ENCODE measurements around the gene AUH.
A peak's percentile ranks its signal among the peaks of the same experiment; 100 is the strongest.

AUH gene, protein sequence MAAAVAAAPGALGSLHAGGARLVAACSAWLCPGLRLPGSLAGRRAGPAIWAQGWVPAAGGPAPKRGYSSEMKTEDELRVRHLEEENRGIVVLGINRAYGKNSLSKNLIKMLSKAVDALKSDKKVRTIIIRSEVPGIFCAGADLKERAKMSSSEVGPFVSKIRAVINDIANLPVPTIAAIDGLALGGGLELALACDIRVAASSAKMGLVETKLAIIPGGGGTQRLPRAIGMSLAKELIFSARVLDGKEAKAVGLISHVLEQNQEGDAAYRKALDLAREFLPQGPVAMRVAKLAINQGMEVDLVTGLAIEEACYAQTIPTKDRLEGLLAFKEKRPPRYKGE

GRCh38 chr9:91361291-91362050 lies at the start of gene AUH:
TSS of gene AUH (minus strand) at chr9:91361918. CDS start at chr9:91361889, 29 bp downstream.
- Mint-ChIP-seq H3K4me3 (peak within 1 kb of the TSS; percentile 95), H3K36me3 (ENCODE audit: low read depth) (peaks cover 49% of the 10 kb centered on the region), H3K27ac (peak within 1 kb of the TSS; percentile 96), H3K4me1 (ENCODE audit: low read depth) (peaks cover 44% of the 10 kb centered on the region), H3K9me3 (no peaks in the 10 kb centered on the region), H3K27me3 (no peaks in the 10 kb centered on the region)
- intact Hi-C loops (cut with micrococcal nuclease) = loop anchor here (5.0 kb wide), 1 partner anchor 56 kb away; no protein-coding TSS in a partner anchor

DNA sequence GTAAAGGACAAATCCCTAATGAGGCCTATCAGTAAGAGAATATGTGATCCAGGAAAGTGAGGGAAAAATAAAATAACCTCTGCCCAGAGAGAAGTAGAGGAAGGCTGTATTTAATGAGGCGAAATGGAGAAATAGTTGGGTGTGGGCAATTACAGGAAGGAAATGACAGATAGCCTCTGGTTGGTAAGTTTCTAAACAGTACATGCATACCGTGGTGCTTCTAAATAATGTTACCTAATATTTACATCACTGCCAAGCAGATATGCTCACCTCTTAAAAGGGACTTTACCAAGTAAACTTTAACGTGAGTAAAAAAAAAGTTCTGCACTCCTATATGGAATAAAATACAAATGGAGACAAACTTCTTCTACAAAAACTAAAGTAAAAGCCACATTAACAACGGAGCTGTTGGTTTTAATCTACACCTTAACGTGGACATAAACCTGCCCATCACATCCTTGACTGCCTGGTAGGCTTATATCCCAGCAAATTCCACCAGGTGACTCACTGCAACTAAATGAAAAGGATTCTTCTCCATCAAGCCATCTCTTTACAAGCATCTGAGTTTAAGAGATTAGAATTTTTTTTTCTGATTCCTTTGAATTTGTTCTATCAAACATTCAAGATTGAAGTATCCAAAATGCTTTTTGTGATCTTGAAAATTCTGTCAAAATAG lies 49.5 kb upstream of the AUH start:
- Mint-ChIP-seq H3K36me3 (ENCODE audit: low read depth) (peaks cover 82% of the 10 kb centered on the region), H3K4me3 (peak overlapping the region; percentile 50), H3K4me1 (ENCODE audit: low read depth) (peaks cover 65% of the 10 kb centered on the region), H3K27ac (peak overlapping the region; percentile 31), H3K9me3 (no peaks in the 10 kb centered on the region), H3K27me3 (no peaks in the 10 kb centered on the region)
- intact Hi-C loops (cut with micrococcal nuclease) = no loop called here

- no peak overlapping the region for H3K4me3 Mint-ChIP-seq
- peaks cover 60% of the 10 kb centered on the region for H3K4me1 Mint-ChIP-seq (ENCODE audit: low read depth)
- H3K27ac Mint-ChIP-seq = peak overlapping the region; percentile 31
- H3K9me3 Mint-ChIP-seq = no peaks in the 10 kb centered on the region
- intact Hi-C loops (cut with micrococcal nuclease) = no loop called here
- peaks cover 87% of the 10 kb centered on the region for H3K36me3 Mint-ChIP-seq (ENCODE audit: low read depth)
- H3K27me3 Mint-ChIP-seq = no peaks in the 10 kb centered on the region
Observed at GRCh38 chr9:91410161-91410560, 48.4 kb upstream of the AUH start.

DNA sequence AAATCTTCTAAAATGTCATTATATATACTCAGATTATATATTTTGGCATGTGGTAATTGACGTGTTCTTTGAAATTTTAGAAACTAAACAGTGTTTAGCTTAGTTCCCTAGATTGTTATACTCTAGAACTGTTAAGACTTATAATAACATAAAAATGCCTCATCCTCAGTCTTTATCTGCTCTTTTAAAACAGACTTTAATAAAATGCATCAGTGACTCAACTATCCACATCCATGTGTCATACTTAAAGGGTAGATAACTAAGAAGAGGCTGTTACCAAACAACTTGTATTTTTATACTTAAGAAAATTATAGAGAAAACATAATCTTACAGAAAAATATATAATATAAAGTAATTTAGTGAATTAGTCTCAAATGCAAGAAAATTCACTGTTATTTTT lies 46.8 kb upstream of the AUH start:
- Mint-ChIP-seq H3K4me1 (ENCODE audit: low read depth) (peaks cover 59% of the 10 kb centered on the region), H3K4me3 (no peak overlapping the region), H3K27me3 (no peaks in the 10 kb centered on the region), H3K9me3 (no peaks in the 10 kb centered on the region), H3K27ac (no peak overlapping the region), H3K36me3 (ENCODE audit: low read depth) (peaks cover 73% of the 10 kb centered on the region)
- intact Hi-C loops (cut with micrococcal nuclease) = no loop called here

DNA sequence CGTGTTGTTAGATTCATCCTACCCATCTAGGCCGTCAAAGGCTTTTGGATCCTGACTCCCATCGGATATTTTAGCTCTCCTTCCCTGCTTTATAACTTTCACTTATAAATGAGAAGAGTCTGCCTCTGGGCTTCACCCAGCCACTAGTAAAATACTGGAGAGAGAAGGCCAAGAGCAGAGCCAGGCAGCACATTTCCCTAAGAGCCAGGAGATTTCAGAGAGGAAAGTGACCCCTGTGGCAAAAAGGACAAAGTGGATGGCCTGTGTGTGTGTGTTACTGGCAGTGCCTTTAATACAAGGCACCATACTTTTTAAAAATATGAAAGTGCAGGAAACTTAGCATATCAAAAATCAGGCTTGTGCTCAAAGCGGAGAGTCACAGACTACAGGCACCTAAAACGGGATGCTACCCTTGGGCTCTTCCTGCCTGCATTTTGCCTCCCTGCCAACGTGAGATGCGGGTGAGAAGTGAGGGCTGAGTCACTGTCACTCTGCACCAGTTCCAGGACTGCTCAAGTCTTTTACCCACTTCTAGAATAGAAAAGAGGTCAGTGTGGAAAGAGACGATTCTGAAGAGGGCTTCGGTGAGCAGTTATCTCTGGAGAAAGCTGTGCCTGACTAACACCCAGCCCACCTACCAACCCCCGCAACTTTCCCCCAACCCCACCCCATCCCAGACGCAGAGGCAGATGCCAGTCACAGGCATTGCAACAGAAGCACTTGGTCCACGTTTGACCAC lies 46.0 kb upstream of the AUH start:
- no peaks in the 10 kb centered on the region for H3K9me3 Mint-ChIP-seq
- H3K4me3 Mint-ChIP-seq = no peak overlapping the region
- peaks cover 61% of the 10 kb centered on the region for H3K4me1 Mint-ChIP-seq (ENCODE audit: low read depth)
- H3K36me3 Mint-ChIP-seq (ENCODE audit: low read depth) = peaks cover 66% of the 10 kb centered on the region
- intact Hi-C loops (cut with micrococcal nuclease) = no loop called here
- H3K27ac Mint-ChIP-seq = no peak overlapping the region
- H3K27me3 Mint-ChIP-seq = no peaks in the 10 kb centered on the region

DNA sequence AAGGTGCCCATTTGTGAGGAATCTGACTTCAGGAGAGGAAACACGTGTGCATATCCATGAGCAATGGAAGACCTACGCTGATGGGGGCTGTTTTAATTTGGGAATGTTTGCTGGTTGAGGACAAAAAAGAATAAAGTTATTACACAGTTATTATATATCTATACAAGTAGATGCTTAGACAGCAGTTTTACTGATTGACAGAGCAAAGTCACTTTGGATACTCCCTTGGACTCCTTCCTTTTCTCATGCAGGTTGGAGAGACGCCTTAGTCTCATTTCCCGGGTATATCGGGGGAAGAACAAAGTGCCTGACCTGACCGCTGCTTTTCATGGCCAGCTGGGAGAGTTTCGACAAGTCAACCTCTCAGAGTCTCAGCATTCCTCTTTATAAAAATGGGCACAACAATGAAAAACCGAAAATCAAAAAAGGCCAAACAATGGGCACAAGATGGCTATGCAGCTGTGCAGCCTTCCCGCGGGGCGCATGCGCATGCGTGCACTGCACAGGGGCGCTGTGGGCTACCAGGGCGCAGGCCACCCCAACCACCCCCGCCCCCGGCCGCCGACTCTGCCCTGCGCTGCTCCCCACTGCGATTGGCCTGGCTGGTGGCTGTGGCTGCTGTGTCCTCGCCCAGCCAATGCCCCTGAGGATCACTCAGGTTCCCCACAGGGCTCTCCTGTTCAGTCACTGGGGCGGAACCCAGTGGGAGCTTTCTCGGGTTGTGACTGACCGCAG lies 43.8 kb upstream of the AUH start:
- peaks cover 52% of the 10 kb centered on the region for H3K36me3 Mint-ChIP-seq (ENCODE audit: low read depth)
- H3K4me1 Mint-ChIP-seq (ENCODE audit: low read depth) = peaks cover 56% of the 10 kb centered on the region
- no peaks in the 10 kb centered on the region for H3K9me3 Mint-ChIP-seq
- no peak overlapping the region for H3K4me3 Mint-ChIP-seq
- intact Hi-C loops (cut with micrococcal nuclease) = no loop called here
- H3K27me3 Mint-ChIP-seq = no peaks in the 10 kb centered on the region
- H3K27ac Mint-ChIP-seq = peak overlapping the region; percentile 30

DNA sequence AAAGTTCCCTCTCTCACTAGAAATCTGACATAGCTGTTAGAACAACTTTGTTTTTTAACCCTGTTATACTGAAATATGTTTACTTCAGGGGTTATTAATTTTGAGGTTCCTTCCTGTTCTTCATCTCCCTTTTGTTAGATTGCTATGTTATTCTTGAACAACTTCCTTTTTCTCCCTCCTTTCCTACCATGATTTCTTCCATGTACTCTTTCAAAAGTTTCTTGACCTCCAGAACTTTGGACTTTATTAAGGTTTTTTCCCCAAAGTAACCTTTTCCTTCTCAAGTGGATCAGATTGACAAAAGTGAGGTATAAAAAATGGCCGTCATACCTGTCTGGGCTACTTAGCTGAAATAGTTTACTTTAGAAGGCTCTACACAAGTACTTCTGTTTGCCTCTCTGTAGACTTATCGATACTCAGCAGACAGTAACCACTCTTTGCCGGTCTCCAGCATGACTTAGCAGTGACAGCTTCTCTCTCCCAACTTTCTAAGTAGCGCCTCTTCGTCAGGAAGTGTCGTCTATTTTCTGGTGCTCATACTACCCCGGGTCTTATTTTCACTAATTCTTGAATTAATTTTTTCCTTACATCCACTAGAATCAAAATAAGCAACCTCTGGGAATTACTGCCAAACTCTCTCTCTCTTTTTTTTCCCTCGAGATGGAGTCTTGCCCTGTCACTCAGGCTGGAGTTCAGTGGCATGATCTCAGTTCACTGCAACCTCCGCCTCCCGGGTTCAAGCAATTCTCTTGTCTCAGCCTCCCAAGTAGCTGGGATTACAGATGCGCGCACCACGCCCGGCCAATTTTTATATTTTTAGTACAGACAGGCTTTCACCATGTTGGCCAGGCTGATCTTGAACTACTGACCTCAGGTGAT lies 42.2 kb upstream of the AUH start:
- no peaks in the 10 kb centered on the region for H3K27me3 Mint-ChIP-seq
- H3K4me1 Mint-ChIP-seq (ENCODE audit: low read depth) = peaks cover 42% of the 10 kb centered on the region
- intact Hi-C loops (cut with micrococcal nuclease) = no loop called here
- H3K4me3 Mint-ChIP-seq = no peak overlapping the region
- H3K9me3 Mint-ChIP-seq = no peaks in the 10 kb centered on the region
- H3K36me3 Mint-ChIP-seq (ENCODE audit: low read depth) = peaks cover 36% of the 10 kb centered on the region
- peak overlapping the region; percentile 67 for H3K27ac Mint-ChIP-seq

DNA sequence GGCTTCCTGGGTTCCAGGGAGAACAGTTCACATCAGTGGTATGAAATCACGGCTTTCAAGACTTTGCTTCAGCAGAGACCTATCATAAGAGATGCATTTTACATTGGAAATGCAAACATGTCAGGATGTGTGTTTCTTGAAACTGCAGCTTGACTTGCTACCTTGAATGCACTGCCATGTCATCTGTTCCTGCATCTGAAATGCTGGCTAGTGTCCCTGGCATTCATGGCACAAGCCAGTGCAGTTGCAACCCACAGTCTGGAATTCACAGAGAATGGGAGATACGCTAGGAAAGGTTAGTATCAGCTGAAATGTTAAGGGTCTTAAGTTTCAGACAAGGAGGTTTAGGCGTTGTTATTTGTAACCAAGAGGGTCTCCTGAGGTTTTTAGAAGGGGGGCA lies 37.2 kb upstream of the AUH start:
- Mint-ChIP-seq H3K27ac (no peak overlapping the region), H3K4me3 (no peak overlapping the region), H3K9me3 (no peaks in the 10 kb centered on the region), H3K4me1 (ENCODE audit: low read depth) (peaks cover 37% of the 10 kb centered on the region), H3K36me3 (ENCODE audit: low read depth) (no peaks in the 10 kb centered on the region), H3K27me3 (peaks cover 1% of the 10 kb centered on the region)
- intact Hi-C loops (cut with micrococcal nuclease) = no loop called here

- no peaks in the 10 kb centered on the region for H3K9me3 Mint-ChIP-seq
- peak overlapping the region; percentile 83 for H3K27ac Mint-ChIP-seq
- no peaks in the 10 kb centered on the region for H3K36me3 Mint-ChIP-seq (ENCODE audit: low read depth)
- H3K27me3 Mint-ChIP-seq = peaks cover 1% of the 10 kb centered on the region
- H3K4me1 Mint-ChIP-seq (ENCODE audit: low read depth) = peaks cover 18% of the 10 kb centered on the region
- H3K4me3 Mint-ChIP-seq = peak overlapping the region; percentile 58
- intact Hi-C loops (cut with micrococcal nuclease) = no loop called here
Observed at GRCh38 chr9:91395553-91396471, 34.1 kb upstream of the AUH start.

DNA sequence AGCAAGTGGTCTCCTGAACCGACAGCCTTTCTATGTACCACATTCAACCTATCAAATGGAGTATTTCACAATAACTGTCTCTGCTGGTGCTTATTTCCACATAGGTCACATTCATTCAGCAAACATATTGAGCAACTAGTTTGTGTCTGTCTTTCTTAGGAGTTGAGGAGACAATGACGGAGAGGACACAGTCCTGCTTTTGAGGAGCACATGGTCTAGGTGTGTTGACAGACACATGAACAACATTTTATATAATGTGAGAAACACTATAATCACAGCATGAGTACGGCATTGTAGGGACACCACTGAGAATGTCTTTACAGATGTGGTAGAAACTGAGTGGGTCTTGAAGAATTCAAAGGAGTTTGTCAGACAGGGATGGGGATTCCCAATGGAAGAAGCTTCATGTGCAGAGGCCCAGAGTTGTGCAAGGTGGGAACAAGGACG lies 33.4 kb upstream of the AUH start:
- Mint-ChIP-seq H3K27ac (peak overlapping the region; percentile 83), H3K9me3 (no peaks in the 10 kb centered on the region), H3K4me1 (ENCODE audit: low read depth) (peaks cover 18% of the 10 kb centered on the region), H3K27me3 (peaks cover 1% of the 10 kb centered on the region), H3K36me3 (ENCODE audit: low read depth) (no peaks in the 10 kb centered on the region), H3K4me3 (peak overlapping the region; percentile 58)
- intact Hi-C loops (cut with micrococcal nuclease) = no loop called here

DNA sequence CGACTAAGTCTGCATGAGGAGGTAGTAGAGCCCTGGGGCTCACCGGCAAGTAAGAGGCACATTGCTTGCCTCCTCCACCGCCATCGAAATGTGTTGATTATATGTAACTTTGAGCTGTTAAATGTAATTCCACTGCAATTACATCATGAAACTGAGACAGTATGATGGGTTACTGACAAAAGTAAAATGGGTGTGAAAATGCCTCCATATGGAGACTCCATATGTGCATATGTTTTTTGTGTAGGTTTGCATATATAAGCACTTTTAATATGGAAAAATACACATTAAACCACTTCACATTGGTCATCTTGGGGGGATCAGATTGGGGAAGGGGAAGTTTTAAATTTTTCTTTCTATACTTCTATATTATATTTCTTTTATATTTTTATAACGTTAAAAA lies 32.1 kb upstream of the AUH start:
- Mint-ChIP-seq H3K9me3 (no peaks in the 10 kb centered on the region), H3K4me3 (no peak overlapping the region), H3K27me3 (peaks cover 1% of the 10 kb centered on the region), H3K4me1 (ENCODE audit: low read depth) (peaks cover 18% of the 10 kb centered on the region), H3K27ac (no peak overlapping the region), H3K36me3 (ENCODE audit: low read depth) (no peaks in the 10 kb centered on the region)
- intact Hi-C loops (cut with micrococcal nuclease) = no loop called here

DNA sequence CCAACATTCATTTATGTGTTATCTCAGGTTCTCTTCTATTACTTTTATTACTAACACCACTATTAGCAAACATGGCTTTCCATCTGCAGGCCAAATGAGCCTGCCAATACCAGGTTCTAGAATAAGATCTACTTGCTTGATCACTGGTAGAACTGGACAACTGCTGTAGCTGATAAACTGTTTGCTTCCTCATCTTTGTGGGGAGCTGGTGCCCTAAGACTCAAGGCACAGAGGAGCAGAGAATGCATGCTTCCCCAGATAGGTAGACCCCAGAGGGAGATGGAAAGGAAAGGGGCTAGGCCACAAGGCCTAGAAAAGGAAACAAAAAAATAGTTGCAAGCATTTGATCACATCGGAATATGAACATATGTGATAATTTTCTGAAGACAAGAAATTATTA lies 30.7 kb upstream of the AUH start:
- H3K27ac Mint-ChIP-seq = no peak overlapping the region
- intact Hi-C loops (cut with micrococcal nuclease) = no loop called here
- H3K4me3 Mint-ChIP-seq = no peak overlapping the region
- no peaks in the 10 kb centered on the region for H3K27me3 Mint-ChIP-seq
- H3K36me3 Mint-ChIP-seq (ENCODE audit: low read depth) = no peaks in the 10 kb centered on the region
- H3K4me1 Mint-ChIP-seq (ENCODE audit: low read depth) = peaks cover 18% of the 10 kb centered on the region
- no peaks in the 10 kb centered on the region for H3K9me3 Mint-ChIP-seq
